Gastrocnemius medialis (tissue), 4 donors: ENCODE results near the gene ZSWIM2. TPM values are rescaled to one million over a fixed set of nuclear protein-coding genes. Genes with fewer than 3 reads are reported as not detected.
A peak's percentile ranks its signal among the peaks of the same experiment; 100 is the strongest.
"Not testable (repeated sequence)": the region's sequence is repeated elsewhere in the genome, so short reads cannot be mapped to it uniquely, and the experiment has no call there.

ENCODE experiments used
- ATAC-seq, 2 donors: fragments of 150-250 bp; one replicate each; pipeline ENCODE4 v1.9.1; 2016
- DNase-seq, 2 donors: peaks; one replicate each; pipeline ENCODE4 v3.0.0-alpha.2; 2019
- H3K27ac ChIP-seq, 4 donors: fragments of 200-600 bp; sonication (generic); 1 replicate in 1 of 4; 2 replicates in 3 of 4; pipeline ENCODE4 v1.5.1; 2016 to 2018; ENCODE audit warnings: mild to moderate bottlenecking in 2 of 4, moderate library complexity in 1 of 4
- H3K27me3 ChIP-seq, 3 donors: fragments of 200-600 bp; sonication (generic) in 2 of 3; 1 replicate in 1 of 3; 2 replicates in 2 of 3; pipeline versions ENCODE4 v1.5.1 to v1.6.0; 2016 to 2019; ENCODE audit warnings: mild to moderate bottlenecking in 1 of 3, moderate library complexity in 1 of 3
- H3K36me3 ChIP-seq, 2 donors: fragments of 200-600 bp; sonication (generic) in 1 of 2; one replicate each; pipeline ENCODE4 v1.5.1; 2017 to 2018
- H3K4me1 ChIP-seq, 2 donors: fragments of 200-600 bp; sonication (generic) in 1 of 2; one replicate each; pipeline ENCODE4 v1.5.1; 2016 to 2017; ENCODE audit warnings: mild to moderate bottlenecking in 2 of 2
- H3K4me3 ChIP-seq, 4 donors: fragments of 200-600 bp; sonication (generic) in 3 of 4; 1 replicate in 1 of 4; 2 replicates in 3 of 4; pipeline ENCODE4 v1.5.1; 2016 to 2019; ENCODE audit warnings: mild to moderate bottlenecking in 2 of 4
- H3K9me3 ChIP-seq, 3 donors: fragments of 200-600 bp; sonication (generic) in 2 of 3; 1 replicate in 1 of 3; 2 replicates in 2 of 3; pipeline ENCODE4 v1.5.1; 2016 to 2019
- CTCF ChIP-seq, 5 experiments: fragments of 450-650 bp in 3 of 5; fragments of 200-600 bp in 2 of 5; sonication (generic) in 2 of 5; IDR thresholded peaks in 4 of 5; conservative IDR thresholded peaks in 1 of 5; 1 replicate in 4 of 5; 2 replicates in 1 of 5; pipeline ENCODE4 v1.5.1; 2016 to 2019; ENCODE audit warnings: antibody characterized with exemption in 5 of 5, mild to moderate bottlenecking in 3 of 5, moderate library complexity in 3 of 5
- POLR2A ChIP-seq, 2 donors: fragments of 450-650 bp; IDR thresholded peaks; one replicate each; pipeline ENCODE4 v1.6.1; 2017; ENCODE audit warnings: antibody characterized with exemption in 2 of 2, mild to moderate bottlenecking in 2 of 2, moderate library complexity in 2 of 2
- in situ Hi-C, 4 donors: fragments of 200-750 bp; cut with MboI; loops; one replicate each; pipeline versions ENCODE4 v1.15.0 to v1.8.0; 2017; ENCODE audit warnings: low sequenced_read_pairs in 4 of 4
- intact Hi-C: fragments of 100-400 bp; cut with DNase I; formaldehyde crosslinking; loops from one replicate; pipeline ENCODE4 v1.15.1; 2023; ENCODE audit warnings: low total_unique reads
- total RNA-seq, 4 donors: library from RNA; depleted of rRNA; stranded (reverse); fragments of >200 nt; gene quantifications; one replicate each; pipeline versions ENCODE4 v1.1.0 to v1.2.3, GENCODE V29; 2016

ZSWIM2 gene, protein sequence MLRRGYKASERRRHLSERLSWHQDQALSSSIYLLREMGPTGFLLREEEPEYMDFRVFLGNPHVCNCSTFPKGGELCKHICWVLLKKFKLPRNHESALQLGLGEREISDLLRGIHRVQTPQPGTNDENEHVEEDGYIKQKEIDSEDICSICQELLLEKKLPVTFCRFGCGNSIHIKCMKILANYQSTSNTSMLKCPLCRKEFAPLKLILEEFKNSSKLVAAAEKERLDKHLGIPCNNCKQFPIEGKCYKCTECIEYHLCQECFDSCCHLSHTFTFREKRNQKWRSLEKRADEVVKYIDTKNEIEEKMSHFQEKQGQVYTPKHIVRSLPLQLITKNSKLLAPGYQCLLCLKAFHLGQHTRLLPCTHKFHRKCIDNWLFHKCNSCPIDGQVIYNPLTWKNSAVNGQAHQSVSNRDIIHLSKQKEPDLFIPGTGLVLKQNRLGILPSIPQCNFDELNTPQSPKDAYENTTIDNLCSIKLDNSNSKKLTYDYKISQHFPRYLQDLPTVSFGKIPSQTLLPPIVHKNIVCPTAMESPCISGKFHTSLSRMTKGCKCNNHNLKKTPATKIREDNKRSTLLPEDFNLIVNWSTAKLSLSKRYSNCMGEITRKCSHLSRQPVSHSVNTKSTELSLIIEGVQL
- not detected for total RNA-seq

- in situ Hi-C loops, result no loop called here
- H3K9me3 ChIP-seq, result no peaks in the 10 kb centered on the region
- H3K4me3 ChIP-seq, result peak within 1 kb of the TSS; percentile 31 to 50 (median 40)
- TF ChIP-seq CTCF (IDR thresholded peaks at IDR 0.05 in 4 of 5, conservative IDR thresholded peaks at IDR 0.05 in 1 of 5) (no peak), POLR2A (IDR thresholded peaks at IDR 0.05) (no peak)
- ATAC-seq, result peak; percentile 60 to 68
- H3K27ac ChIP-seq, result no peak within 1 kb of the TSS
- intact Hi-C loops, result no loop called here
- no peaks in the 10 kb centered on the region for H3K4me1 ChIP-seq
- DNase-seq, result peak; percentile 14 to 41
- no peaks in the 10 kb centered on the region for H3K27me3 ChIP-seq
- no peaks in the 10 kb centered on the region for H3K36me3 ChIP-seq
Measured at GRCh38 chr2:186848873-186849578, at the start of gene ZSWIM2. TSS of gene ZSWIM2 (minus strand) at chr2:186849170. CDS start at chr2:186849130, 40 bp downstream.

DNA sequence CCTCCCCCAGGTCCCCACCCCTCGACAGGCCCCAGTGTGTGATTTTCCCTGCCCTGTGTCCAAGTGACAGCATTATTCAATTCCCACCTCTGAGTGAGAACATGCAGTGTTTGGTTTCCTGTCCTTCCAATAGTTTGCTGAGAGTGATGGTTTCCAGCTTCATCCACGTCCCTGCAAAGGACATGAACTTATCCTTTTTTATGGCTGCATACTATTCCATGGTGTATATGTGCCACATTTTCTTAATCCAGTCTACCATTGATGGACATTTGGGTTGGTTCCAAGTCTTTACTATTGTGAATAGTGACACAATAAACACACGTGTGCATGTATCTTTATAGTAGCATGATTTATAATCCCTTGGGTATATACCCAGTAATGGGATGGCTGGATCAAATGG is 47.2 kb upstream of the ZSWIM2 start:
- ATAC-seq, intact Hi-C loops: not testable (repeated sequence)
- in situ Hi-C loops, result loop anchor here in 1 of 4 donors (25.0 kb wide), 1 partner anchor 541 kb away; the partner anchor contains the start of gene CALCRL

DNA sequence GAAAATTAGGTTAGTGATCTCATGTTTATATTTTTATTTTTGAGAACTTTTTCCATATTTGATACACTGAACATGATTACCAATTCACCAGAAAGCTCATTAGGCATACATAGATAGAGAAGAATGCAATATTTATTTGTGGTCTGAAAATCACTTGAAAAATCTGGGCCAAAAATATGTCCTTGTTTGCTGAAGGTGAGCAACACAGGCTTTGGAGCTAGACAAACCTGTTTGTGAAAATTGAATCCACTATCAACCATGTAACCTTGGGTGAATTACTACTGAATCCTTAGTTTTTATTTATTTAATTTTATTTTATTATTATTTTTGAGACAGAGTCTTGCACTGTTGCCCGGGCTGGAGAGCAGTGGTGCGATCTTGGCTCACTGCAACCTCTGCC is 46.5 kb upstream of the ZSWIM2 start:
- no peaks in the 10 kb centered on the region for H3K36me3 ChIP-seq
- no peak for ATAC-seq
- no peak for TF ChIP-seq CTCF (IDR thresholded peaks at IDR 0.05 in 4 of 5, conservative IDR thresholded peaks at IDR 0.05 in 1 of 5)
- TF ChIP-seq POLR2A (IDR thresholded peaks at IDR 0.05), result no peak
- intact Hi-C loops (no loop called here), in situ Hi-C loops (loop anchor here in 1 of 4 donors (25.0 kb wide), 1 partner anchor 542 kb away; the partner anchor contains the start of gene CALCRL)
- no peaks in the 10 kb centered on the region for H3K4me1 ChIP-seq
- H3K9me3 ChIP-seq, result no peaks in the 10 kb centered on the region
- H3K4me3 ChIP-seq, result no peak overlapping the region
- no peak overlapping the region for H3K27ac ChIP-seq
- no peaks in the 10 kb centered on the region for H3K27me3 ChIP-seq
- no peak for DNase-seq

More for the DNA sequence above, 47.2 kb upstream of the ZSWIM2 start:
- not testable (repeated sequence) for H3K4me3 ChIP-seq, DNase-seq, H3K4me1 ChIP-seq, H3K27me3 ChIP-seq, H3K36me3 ChIP-seq, H3K9me3 ChIP-seq, H3K27ac ChIP-seq

- in situ Hi-C loops (loop anchor here in 1 of 4 donors (25.0 kb wide), 1 partner anchor 543 kb away; the partner anchor contains the start of gene CALCRL), intact Hi-C loops (no loop called here)
- no peaks in the 10 kb centered on the region for H3K9me3 ChIP-seq
- no peaks in the 10 kb centered on the region for H3K27me3 ChIP-seq
- TF ChIP-seq POLR2A (IDR thresholded peaks at IDR 0.05) (no peak), CTCF (IDR thresholded peaks at IDR 0.05 in 4 of 5, conservative IDR thresholded peaks at IDR 0.05 in 1 of 5) (no peak)
- DNase-seq (no peak), ATAC-seq (no peak)
- no peak overlapping the region for H3K4me3 ChIP-seq
- H3K36me3 ChIP-seq, result no peaks in the 10 kb centered on the region
- H3K4me1 ChIP-seq, result no peaks in the 10 kb centered on the region
- no peak overlapping the region for H3K27ac ChIP-seq
Measured at GRCh38 chr2:186894478-186894877, 45.5 kb upstream of the ZSWIM2 start.
